ENCODE measurements around the gene BBOX1.

- TF ChIP-seq CTCF (IDR thresholded peaks at IDR 0.05 in 2 of 3, conservative IDR thresholded peaks at IDR 0.05 in 1 of 3; ENCODE audit: borderline replicate concordance in 1 of 3, insufficient read depth in 1 of 3, low read depth in 2 of 3, low read length in 2 of 3): no peak
- no peak for TF ChIP-seq REST (IDR thresholded peaks at IDR 0.05; ENCODE audit: low read depth)
- TF ChIP-seq EZH2 (IDR thresholded peaks at IDR 0.05): no peak
- no peak for TF ChIP-seq EZH2phosphoT487 (IDR thresholded peaks at IDR 0.05; ENCODE audit: borderline replicate concordance)
- no peak for TF ChIP-seq RAD21 (IDR thresholded peaks at IDR 0.05; ENCODE audit: low read depth)
- TF ChIP-seq POLR2A (IDR thresholded peaks at IDR 0.05; ENCODE audit: borderline replicate concordance, extremely low read depth, insufficient read depth, insufficient read length): no peak
- TF ChIP-seq ELF1 (IDR thresholded peaks at IDR 0.05; ENCODE audit: borderline replicate concordance, low read depth): no peak
These were observed 21.6 kb upstream of the BBOX1 start for GRCh38 chr11:27018902-27019529.

All from HCT116 (cell line).